Lung (tissue), 12 donors: Measurements from ENCODE around the gene IQSEC1. TPM values are rescaled to one million over a fixed set of nuclear protein-coding genes. Genes with fewer than 3 reads are reported as not detected.
A peak's percentile ranks its signal among the peaks of the same experiment; 100 is the strongest.

Experiments used
- ATAC-seq: fragments of 200-7000 bp; cut with Tn5 transposase; one replicate; pipeline ENCODE4 v1.9.1; 2020; ENCODE audit warnings: moderate number of reproducible peaks; ENCODE audit not compliant: insufficient read depth, low FRiP score
- DNase-seq, 3 donors: peaks; one replicate each; pipeline ENCODE4 v3.0.0-alpha.2; 2013 to 2017
- H3K27ac ChIP-seq, 2 donors: one replicate each; pipeline ENCODE4 v1.5.1; 2013; ENCODE audit warnings: mild to moderate bottlenecking in 2 of 2, moderate library complexity in 2 of 2, control low read depth in 1 of 2, inconsistent platforms in 1 of 2, low read depth in 1 of 2, low read length in 1 of 2
- H3K27me3 ChIP-seq, 3 donors: one replicate each; pipeline ENCODE4 v1.5.1; 2013; ENCODE audit warnings: low read length in 2 of 3; ENCODE audit not compliant: control insufficient read depth in 3 of 3, insufficient read depth in 3 of 3
- H3K36me3 ChIP-seq, 4 donors: one replicate each; pipeline ENCODE4 v1.5.1; 2013; ENCODE audit warnings: low read length in 4 of 4, mild to moderate bottlenecking in 1 of 4, moderate library complexity in 1 of 4; ENCODE audit not compliant: control insufficient read depth in 4 of 4, insufficient read depth in 4 of 4
- H3K4me1 ChIP-seq, 5 donors: one replicate each; pipeline ENCODE4 v1.5.1; 2013; ENCODE audit warnings: low read length in 5 of 5, mild to moderate bottlenecking in 2 of 5, moderate library complexity in 1 of 5; ENCODE audit not compliant: control insufficient read depth in 5 of 5, insufficient read depth in 5 of 5
- H3K4me3 ChIP-seq: one replicate; pipeline ENCODE4 v1.5.1; 2013; ENCODE audit warnings: mild to moderate bottlenecking, control low read depth, moderate library complexity
- H3K9ac ChIP-seq, 2 donors: one replicate each; pipeline ENCODE4 v1.5.1; 2013; ENCODE audit warnings: low read length in 2 of 2, control low read depth in 1 of 2; ENCODE audit not compliant: insufficient read depth in 1 of 2
- H3K9me3 ChIP-seq, 4 donors: one replicate each; pipeline ENCODE4 v1.5.1; 2013; ENCODE audit warnings: low read length in 3 of 4, mild to moderate bottlenecking in 1 of 4, moderate library complexity in 1 of 4; ENCODE audit not compliant: control insufficient read depth in 4 of 4, insufficient read depth in 3 of 4
- WGBS, 2 donors: extraction: QIAGEN DNeasy Blood & Tissue Kit; methylation state at CpG; one replicate each; pipeline ENCODE4 v1.1.7; 2013; 5-methylcytosine and 5-hydroxymethylcytosine counted together
- polyA plus RNA-seq, 2 donors: library from polyadenylated mRNA; stranded (reverse); fragments of 200-250 nt; gene quantifications; one replicate each; pipeline ENCODE4 v1.2.1, GENCODE V29; 2013
- total RNA-seq, 2 donors: library from RNA; depleted of rRNA in 1 of 2; stranded (reverse); fragments of >200 nt in 1 of 2; gene quantifications; one replicate each; pipeline ENCODE4 v1.2.1, GENCODE V29; 2014 to 2021
- TF ChIP-seq, protein P1 (sequence below): IDR thresholded peaks from 2 replicates; pipeline ENCODE4 v1.5.1; 2012; ENCODE audit warnings: mild to moderate bottlenecking; ENCODE audit errors: control extremely low read depth, extremely low read depth
- donor health status: control.
- donor health status: control.
- donor health status: Bipolar disorder and iron deficiency.
- donor health status: healthy.
- donor health status: DM: yes; HTN: yes; CAD: no.

The IQSEC1 gene
- total and polyA plus RNA-seq, 4 donors: 13.9 to 69.1 (median 31.1) TPM

- H3K9me3 ChIP-seq: no peaks in the 10 kb centered on the region
- H3K9ac ChIP-seq: no peak overlapping the region
- no peaks in the 10 kb centered on the region for H3K27me3 ChIP-seq
- WGBS, 2 donors: 24 to 29% methylated on average over 14 of the region's 14 CpGs
- TF ChIP-seq, protein P1, sequence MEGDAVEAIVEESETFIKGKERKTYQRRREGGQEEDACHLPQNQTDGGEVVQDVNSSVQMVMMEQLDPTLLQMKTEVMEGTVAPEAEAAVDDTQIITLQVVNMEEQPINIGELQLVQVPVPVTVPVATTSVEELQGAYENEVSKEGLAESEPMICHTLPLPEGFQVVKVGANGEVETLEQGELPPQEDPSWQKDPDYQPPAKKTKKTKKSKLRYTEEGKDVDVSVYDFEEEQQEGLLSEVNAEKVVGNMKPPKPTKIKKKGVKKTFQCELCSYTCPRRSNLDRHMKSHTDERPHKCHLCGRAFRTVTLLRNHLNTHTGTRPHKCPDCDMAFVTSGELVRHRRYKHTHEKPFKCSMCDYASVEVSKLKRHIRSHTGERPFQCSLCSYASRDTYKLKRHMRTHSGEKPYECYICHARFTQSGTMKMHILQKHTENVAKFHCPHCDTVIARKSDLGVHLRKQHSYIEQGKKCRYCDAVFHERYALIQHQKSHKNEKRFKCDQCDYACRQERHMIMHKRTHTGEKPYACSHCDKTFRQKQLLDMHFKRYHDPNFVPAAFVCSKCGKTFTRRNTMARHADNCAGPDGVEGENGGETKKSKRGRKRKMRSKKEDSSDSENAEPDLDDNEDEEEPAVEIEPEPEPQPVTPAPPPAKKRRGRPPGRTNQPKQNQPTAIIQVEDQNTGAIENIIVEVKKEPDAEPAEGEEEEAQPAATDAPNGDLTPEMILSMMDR: no peak
- ATAC-seq (peak; percentile 77), DNase-seq (peak; percentile 35 to 58 (median 44))
- peak overlapping the region; percentile 51 to 55 for H3K27ac ChIP-seq
- H3K36me3 ChIP-seq: peaks cover 0 to 5% (median 0%) of the 10 kb centered on the region in 4 donors
- peaks cover 3 to 68% (median 14%) of the 10 kb centered on the region in 5 donors for H3K4me1 ChIP-seq
- no peak overlapping the region for H3K4me3 ChIP-seq
Observed at GRCh38 chr3:12954891-12955650, 118.2 kb downstream of the IQSEC1 start.

- ATAC-seq (no peak), DNase-seq (no peak)
- no peak overlapping the region for H3K4me3 ChIP-seq
- peaks cover 0 to 70% (median 13%) of the 10 kb centered on the region in 5 donors for H3K4me1 ChIP-seq
- 88 to 90% methylated on average over 6 of the region's 6 CpGs for WGBS, 2 donors
- no peak overlapping the region for H3K9ac ChIP-seq
- H3K9me3 ChIP-seq: no peaks in the 10 kb centered on the region
- TF ChIP-seq, protein P1: no peak
- no peaks in the 10 kb centered on the region for H3K27me3 ChIP-seq
- peak overlapping the region in 1 of 2 donors; percentile 51 for H3K27ac ChIP-seq
- H3K36me3 ChIP-seq: peaks cover 0 to 5% (median 0%) of the 10 kb centered on the region in 4 donors
Observed at GRCh38 chr3:12954180-12954579, 119.0 kb downstream of the IQSEC1 start.

GRCh38 chr3:12953201-12953995, 119.8 kb downstream of the IQSEC1 start:
- 92 to 93% methylated on average over 26 of the region's 26 CpGs for WGBS, 2 donors
- no peak for ATAC-seq
- DNase-seq: no peak
- H3K4me3 ChIP-seq: no peak overlapping the region
- TF ChIP-seq, protein P1: no peak
- H3K9me3 ChIP-seq: no peaks in the 10 kb centered on the region
- peaks cover 0 to 5% (median 0%) of the 10 kb centered on the region in 4 donors for H3K36me3 ChIP-seq
- H3K27me3 ChIP-seq: no peaks in the 10 kb centered on the region
- no peak overlapping the region for H3K27ac ChIP-seq
- no peak overlapping the region for H3K9ac ChIP-seq
- H3K4me1 ChIP-seq: peaks cover under 1 to 71% (median 13%) of the 10 kb centered on the region in 5 donors
